WTC11 (cell line): ENCODE results near the gene ZNF341.

Experiments used
- ATF6 ChIP-seq: sonication (generic); formaldehyde crosslinking; IDR thresholded peaks from 2 replicates; pipeline ENCODE4 v1.8.1; 2023; ENCODE audit warnings: mild to moderate bottlenecking, missing genetic modification reagents
- HMGXB4 ChIP-seq: sonication (generic); formaldehyde crosslinking; IDR thresholded peaks from 2 replicates; pipeline ENCODE4 v1.8.1; 2023; ENCODE audit warnings: mild to moderate bottlenecking, moderate library complexity, missing genetic modification reagents
- ZMAT4 ChIP-seq: fragments of 250-450 bp; sonication (Bioruptor Pico); IDR thresholded peaks from 2 replicates; pipeline ENCODE4 v1.9.0; 2021; ENCODE audit warnings: mild to moderate bottlenecking
- TF ChIP-seq, protein P1 (sequence below): fragments of 200-600 bp; IDR thresholded peaks from 2 replicates; pipeline ENCODE4 v1.8.0; 2022; ENCODE audit warnings: antibody characterized with exemption

- no peak for TF ChIP-seq ATF6 (CRISPR knock-in tag)
- TF ChIP-seq, protein P1, sequence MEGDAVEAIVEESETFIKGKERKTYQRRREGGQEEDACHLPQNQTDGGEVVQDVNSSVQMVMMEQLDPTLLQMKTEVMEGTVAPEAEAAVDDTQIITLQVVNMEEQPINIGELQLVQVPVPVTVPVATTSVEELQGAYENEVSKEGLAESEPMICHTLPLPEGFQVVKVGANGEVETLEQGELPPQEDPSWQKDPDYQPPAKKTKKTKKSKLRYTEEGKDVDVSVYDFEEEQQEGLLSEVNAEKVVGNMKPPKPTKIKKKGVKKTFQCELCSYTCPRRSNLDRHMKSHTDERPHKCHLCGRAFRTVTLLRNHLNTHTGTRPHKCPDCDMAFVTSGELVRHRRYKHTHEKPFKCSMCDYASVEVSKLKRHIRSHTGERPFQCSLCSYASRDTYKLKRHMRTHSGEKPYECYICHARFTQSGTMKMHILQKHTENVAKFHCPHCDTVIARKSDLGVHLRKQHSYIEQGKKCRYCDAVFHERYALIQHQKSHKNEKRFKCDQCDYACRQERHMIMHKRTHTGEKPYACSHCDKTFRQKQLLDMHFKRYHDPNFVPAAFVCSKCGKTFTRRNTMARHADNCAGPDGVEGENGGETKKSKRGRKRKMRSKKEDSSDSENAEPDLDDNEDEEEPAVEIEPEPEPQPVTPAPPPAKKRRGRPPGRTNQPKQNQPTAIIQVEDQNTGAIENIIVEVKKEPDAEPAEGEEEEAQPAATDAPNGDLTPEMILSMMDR, result no peak
- no peak for TF ChIP-seq HMGXB4 (CRISPR knock-in tag)
- no peak for TF ChIP-seq ZMAT4 (CRISPR knock-in tag)
Observed at GRCh38 chr20:33721391-33722140, 10.2 kb upstream of the ZNF341 start.
